Stimulated activated CD4-positive, alpha-beta T cell treated with anti-CD3 and anti-CD28 coated beads, Interleukin-15, amount 100 ng/mL, for 1 hour (primary cell): ENCODE measurements around the gene CCDC192.
"Not testable (repeated sequence)": the region's sequence is repeated elsewhere in the genome, so short reads cannot be mapped to it uniquely, and the experiment has no call there.

Source experiments
- DNase-seq, 2 donors: peaks; one replicate each; pipeline ENCODE4 v3.0.0-alpha.2; 2020; ENCODE audit warnings: low read depth in 1 of 2, low spot score in 1 of 2

The CCDC192 gene

GRCh38 chr5:127697894-127698600, 5.1 kb upstream of the CCDC192 start:
- DNase-seq = no peak

- DNase-seq = no peak
Measured at GRCh38 chr5:127699416-127699815, 3.8 kb upstream of the CCDC192 start.

GRCh38 chr5:127700237-127700766, 2.9 kb upstream of the CCDC192 start:
- no peak for DNase-seq

GRCh38 chr5:127702434-127702833, 757 bp upstream of the CCDC192 start:
- DNase-seq = no peak

GRCh38 chr5:127705120-127705892, 2.1 kb downstream of the CCDC192 start:
- DNase-seq = no peak

GRCh38 chr5:127706691-127707090, 3.5 kb downstream of the CCDC192 start:
- no peak for DNase-seq

- DNase-seq = no peak
Measured at GRCh38 chr5:127707209-127707608, 4.0 kb downstream of the CCDC192 start.

GRCh38 chr5:127713083-127713482, 9.9 kb downstream of the CCDC192 start:
- DNase-seq = not testable (repeated sequence)

- no peak for DNase-seq
Measured at GRCh38 chr5:127718181-127718580, 15.0 kb downstream of the CCDC192 start.

- DNase-seq = no peak
Measured at GRCh38 chr5:127723571-127723970, 20.4 kb downstream of the CCDC192 start.

- DNase-seq = no peak
Measured at GRCh38 chr5:127725673-127726072, 22.5 kb downstream of the CCDC192 start.

- no peak for DNase-seq
Measured at GRCh38 chr5:127732963-127733362, 29.8 kb downstream of the CCDC192 start.

- DNase-seq = not testable (repeated sequence)
Measured at GRCh38 chr5:127739348-127739747, 36.2 kb downstream of the CCDC192 start.

- DNase-seq = no peak
Measured at GRCh38 chr5:127739807-127740384, 36.7 kb downstream of the CCDC192 start.

GRCh38 chr5:127741412-127741811, 38.2 kb downstream of the CCDC192 start:
- DNase-seq = no peak

- DNase-seq = no peak
Measured at GRCh38 chr5:127744241-127744640, 41.0 kb downstream of the CCDC192 start.

- DNase-seq = no peak
Measured at GRCh38 chr5:127746756-127747155, 43.6 kb downstream of the CCDC192 start.

GRCh38 chr5:127752503-127753265, 49.5 kb downstream of the CCDC192 start:
- not testable (repeated sequence) for DNase-seq

- no peak for DNase-seq
Measured at GRCh38 chr5:127754259-127754658, 51.1 kb downstream of the CCDC192 start.

- no peak for DNase-seq
Measured at GRCh38 chr5:127754706-127755105, 51.5 kb downstream of the CCDC192 start.

GRCh38 chr5:127757576-127757975, 54.4 kb downstream of the CCDC192 start:
- no peak for DNase-seq
